ENCODE measurements around the gene SYNM. TPM values are rescaled to one million over a fixed set of nuclear protein-coding genes. Genes with fewer than 3 reads are reported as not detected.

The SYNM gene, protein sequence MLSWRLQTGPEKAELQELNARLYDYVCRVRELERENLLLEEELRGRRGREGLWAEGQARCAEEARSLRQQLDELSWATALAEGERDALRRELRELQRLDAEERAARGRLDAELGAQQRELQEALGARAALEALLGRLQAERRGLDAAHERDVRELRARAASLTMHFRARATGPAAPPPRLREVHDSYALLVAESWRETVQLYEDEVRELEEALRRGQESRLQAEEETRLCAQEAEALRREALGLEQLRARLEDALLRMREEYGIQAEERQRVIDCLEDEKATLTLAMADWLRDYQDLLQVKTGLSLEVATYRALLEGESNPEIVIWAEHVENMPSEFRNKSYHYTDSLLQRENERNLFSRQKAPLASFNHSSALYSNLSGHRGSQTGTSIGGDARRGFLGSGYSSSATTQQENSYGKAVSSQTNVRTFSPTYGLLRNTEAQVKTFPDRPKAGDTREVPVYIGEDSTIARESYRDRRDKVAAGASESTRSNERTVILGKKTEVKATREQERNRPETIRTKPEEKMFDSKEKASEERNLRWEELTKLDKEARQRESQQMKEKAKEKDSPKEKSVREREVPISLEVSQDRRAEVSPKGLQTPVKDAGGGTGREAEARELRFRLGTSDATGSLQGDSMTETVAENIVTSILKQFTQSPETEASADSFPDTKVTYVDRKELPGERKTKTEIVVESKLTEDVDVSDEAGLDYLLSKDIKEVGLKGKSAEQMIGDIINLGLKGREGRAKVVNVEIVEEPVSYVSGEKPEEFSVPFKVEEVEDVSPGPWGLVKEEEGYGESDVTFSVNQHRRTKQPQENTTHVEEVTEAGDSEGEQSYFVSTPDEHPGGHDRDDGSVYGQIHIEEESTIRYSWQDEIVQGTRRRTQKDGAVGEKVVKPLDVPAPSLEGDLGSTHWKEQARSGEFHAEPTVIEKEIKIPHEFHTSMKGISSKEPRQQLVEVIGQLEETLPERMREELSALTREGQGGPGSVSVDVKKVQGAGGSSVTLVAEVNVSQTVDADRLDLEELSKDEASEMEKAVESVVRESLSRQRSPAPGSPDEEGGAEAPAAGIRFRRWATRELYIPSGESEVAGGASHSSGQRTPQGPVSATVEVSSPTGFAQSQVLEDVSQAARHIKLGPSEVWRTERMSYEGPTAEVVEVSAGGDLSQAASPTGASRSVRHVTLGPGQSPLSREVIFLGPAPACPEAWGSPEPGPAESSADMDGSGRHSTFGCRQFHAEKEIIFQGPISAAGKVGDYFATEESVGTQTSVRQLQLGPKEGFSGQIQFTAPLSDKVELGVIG (N-terminal part only)
- total RNA-seq (2021) (2.6 and 2.7 TPM in 2 replicates), Bru-seq, nascent RNA (percentile 39 among the genes with signal in this experiment), BruChase-seq, experiment 1, labeled RNA remaining after a 2-hour chase (percentile 47 among the genes with signal in this experiment), BruChase-seq, experiment 2, labeled RNA remaining after a 6-hour chase (percentile 56 among the genes with signal in this experiment)
- long read RNA-seq: 0 reads

DNA sequence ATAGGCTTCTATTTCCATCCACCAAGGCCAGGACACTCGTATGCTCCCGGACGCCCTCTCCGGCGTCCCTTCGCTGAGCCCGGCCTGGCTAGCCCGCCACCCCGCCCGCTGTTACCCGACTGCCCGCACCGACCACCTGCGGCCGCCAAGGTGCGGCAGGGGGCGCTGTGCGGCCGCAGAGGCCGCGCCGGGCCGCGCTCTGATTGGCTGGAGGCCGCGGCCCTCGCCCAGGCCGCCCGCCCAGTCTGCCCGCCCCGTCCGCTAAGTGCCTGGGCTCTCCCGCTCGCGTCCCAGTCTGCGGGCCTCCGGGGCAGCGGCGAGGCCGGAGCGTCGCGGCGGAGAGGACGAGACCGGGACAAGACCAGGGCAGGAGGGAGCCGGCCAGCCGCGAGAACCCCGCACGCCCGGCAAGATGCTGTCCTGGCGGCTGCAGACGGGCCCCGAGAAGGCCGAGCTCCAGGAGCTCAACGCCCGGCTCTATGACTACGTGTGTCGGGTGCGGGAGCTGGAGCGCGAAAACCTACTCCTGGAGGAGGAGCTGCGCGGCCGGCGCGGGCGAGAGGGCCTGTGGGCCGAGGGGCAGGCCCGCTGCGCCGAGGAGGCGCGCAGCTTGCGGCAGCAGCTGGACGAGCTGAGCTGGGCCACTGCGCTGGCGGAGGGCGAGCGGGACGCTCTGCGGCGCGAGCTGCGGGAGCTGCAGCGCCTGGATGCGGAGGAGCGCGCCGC, at the start of gene SYNM:
SYNM (plus strand) TSS at position 293 of the 726 bp plus-strand sequence; CDS start at position 413, 120 bp downstream.
- Histone ChIP-seq H3K9me3 (ENCODE audit: low read depth, low read length, poor library complexity, severe bottlenecking) (no peaks in the 10 kb centered on the region), H3K4me3 (ENCODE audit: low read depth, low read length, poor library complexity, severe bottlenecking) (peak within 1 kb of the TSS; percentile 54), H3K27ac (ENCODE audit: low read depth, low read length, poor library complexity, severe bottlenecking) (no peak within 1 kb of the TSS), H3K4me1 (ENCODE audit: insufficient read depth, low read length, poor library complexity, severe bottlenecking) (peaks cover 7% of the 10 kb centered on the region), H3K36me3 (ENCODE audit: insufficient read depth, low read length, poor library complexity, severe bottlenecking) (no peaks in the 10 kb centered on the region), H3K27me3 (replicated peaks; ENCODE audit: insufficient read depth, low read depth, low read length, poor library complexity) (peaks cover 21% of the 10 kb centered on the region)
- BruUV-seq (replicated peaks): no TSS peak
- ChIA-PET POLR2A (ENCODE audit: low non-redundant PET) (interaction anchor here (0.6 kb wide), 1 partner anchor 431 kb away, joined by 3 read pairs; no protein-coding TSS in a partner anchor), CTCF (interaction anchor here (0.8 to 0.9 kb wide), 5 partner anchors 13 to 599 kb away, joined by 3 to 11 read pairs (median 4); partner anchors contain the start of gene LRRC28)
- intact Hi-C loops (cut with micrococcal nuclease; ENCODE audit: unreplicated experiment): loop anchor here (1.0 to 10.0 kb wide), 3 partner anchors 108 to 630 kb away; partner anchors contain the start of gene LYSMD4
- DNase-seq (ENCODE audit: low spot score): peak; percentile 75
- TF ChIP-seq EZH2 (IDR thresholded peaks at IDR 0.05; ENCODE audit: borderline replicate concordance, low read depth, low read length, poor library complexity, severe bottlenecking): no peak
- TF ChIP-seq, protein P1, sequence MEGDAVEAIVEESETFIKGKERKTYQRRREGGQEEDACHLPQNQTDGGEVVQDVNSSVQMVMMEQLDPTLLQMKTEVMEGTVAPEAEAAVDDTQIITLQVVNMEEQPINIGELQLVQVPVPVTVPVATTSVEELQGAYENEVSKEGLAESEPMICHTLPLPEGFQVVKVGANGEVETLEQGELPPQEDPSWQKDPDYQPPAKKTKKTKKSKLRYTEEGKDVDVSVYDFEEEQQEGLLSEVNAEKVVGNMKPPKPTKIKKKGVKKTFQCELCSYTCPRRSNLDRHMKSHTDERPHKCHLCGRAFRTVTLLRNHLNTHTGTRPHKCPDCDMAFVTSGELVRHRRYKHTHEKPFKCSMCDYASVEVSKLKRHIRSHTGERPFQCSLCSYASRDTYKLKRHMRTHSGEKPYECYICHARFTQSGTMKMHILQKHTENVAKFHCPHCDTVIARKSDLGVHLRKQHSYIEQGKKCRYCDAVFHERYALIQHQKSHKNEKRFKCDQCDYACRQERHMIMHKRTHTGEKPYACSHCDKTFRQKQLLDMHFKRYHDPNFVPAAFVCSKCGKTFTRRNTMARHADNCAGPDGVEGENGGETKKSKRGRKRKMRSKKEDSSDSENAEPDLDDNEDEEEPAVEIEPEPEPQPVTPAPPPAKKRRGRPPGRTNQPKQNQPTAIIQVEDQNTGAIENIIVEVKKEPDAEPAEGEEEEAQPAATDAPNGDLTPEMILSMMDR (conservative IDR thresholded peaks at IDR 0.05; ENCODE audit: low read depth, low read length): peak; percentile 61

DNA sequence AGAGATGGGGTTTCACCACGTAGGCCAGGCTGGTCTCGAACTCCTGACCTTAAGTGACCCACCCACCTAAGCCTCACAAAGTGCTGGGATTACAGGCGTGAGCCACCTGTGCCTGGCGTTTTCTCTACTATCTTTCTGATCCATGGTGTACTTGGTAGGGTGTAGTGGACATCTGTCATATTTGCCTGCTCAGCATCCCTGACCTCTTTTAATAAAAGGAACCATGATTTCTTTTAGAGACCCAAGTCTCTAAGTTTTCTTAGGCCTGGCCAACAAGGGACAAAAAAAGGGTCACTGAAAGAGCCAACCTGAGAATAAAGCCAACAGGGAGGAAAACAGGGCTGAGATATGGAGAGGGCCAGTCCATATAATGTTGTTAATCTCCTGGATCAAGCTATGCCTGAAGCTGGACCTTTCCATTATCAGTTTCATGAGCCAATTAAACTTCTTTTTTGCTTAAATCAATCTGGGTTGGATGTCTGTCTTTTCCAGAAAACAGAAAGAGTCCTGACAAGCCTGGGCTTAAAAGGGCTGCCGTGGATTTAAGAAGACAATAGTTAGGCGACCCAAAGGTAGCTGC, 49.2 kb upstream of the SYNM start:
- BruUV-seq (replicated peaks): no TSS peak
- intact Hi-C loops (cut with micrococcal nuclease; ENCODE audit: unreplicated experiment): loop anchor here (10.0 kb wide), 1 partner anchor 281 kb away; no protein-coding TSS in a partner anchor
- DNase-seq (ENCODE audit: low spot score): no peak
- no peaks in the 10 kb centered on the region for H3K36me3 ChIP-seq (ENCODE audit: insufficient read depth, low read length, poor library complexity, severe bottlenecking)
- H3K9me3 ChIP-seq (ENCODE audit: low read depth, low read length, poor library complexity, severe bottlenecking): no peaks in the 10 kb centered on the region
- H3K27me3 ChIP-seq (replicated peaks; ENCODE audit: insufficient read depth, low read depth, low read length, poor library complexity): no peaks in the 10 kb centered on the region
- no peak overlapping the region for H3K4me3 ChIP-seq (ENCODE audit: low read depth, low read length, poor library complexity, severe bottlenecking)
- TF ChIP-seq, protein P1 (conservative IDR thresholded peaks at IDR 0.05; ENCODE audit: low read depth, low read length): no peak
- TF ChIP-seq EZH2 (IDR thresholded peaks at IDR 0.05; ENCODE audit: borderline replicate concordance, low read depth, low read length, poor library complexity, severe bottlenecking): no peak
- H3K27ac ChIP-seq (ENCODE audit: low read depth, low read length, poor library complexity, severe bottlenecking): no peak overlapping the region
- H3K4me1 ChIP-seq (ENCODE audit: insufficient read depth, low read length, poor library complexity, severe bottlenecking): no peaks in the 10 kb centered on the region
- ChIA-PET CTCF (no interaction called here), POLR2A (ENCODE audit: low non-redundant PET) (no interaction called here)

Measured in A673 (cell line).